ENCODE measurements around the gene ALDOB.

Gene ALDOB

DNA sequence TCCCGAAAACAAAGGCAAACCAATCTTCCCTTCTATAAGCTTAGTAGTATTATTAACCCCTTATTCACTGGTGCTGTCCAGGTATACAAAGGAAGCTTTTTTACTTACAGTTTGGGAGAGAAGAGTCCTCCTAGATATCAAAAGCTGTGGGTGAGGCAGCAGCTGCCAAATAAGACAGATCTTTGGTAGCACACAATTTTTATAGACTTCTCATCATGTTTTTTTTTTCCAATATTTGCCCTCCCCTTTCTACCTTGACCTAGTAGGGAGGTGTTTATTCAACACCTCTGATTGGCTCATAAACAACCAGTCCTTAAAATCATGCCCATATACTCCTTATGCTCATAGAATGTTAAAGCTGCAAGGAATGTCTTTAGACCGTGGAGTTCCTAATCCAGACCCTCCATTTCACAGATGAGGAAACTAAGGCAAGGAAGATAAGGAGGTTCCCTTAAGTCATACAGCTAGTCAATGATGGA lies at the start of gene ALDOB:
Gene ALDOB, minus strand, starts transcription at position 174 of the 479 bp plus-strand sequence. CDS start 4,887 bp downstream, outside the sequence.
- no peaks in the 10 kb centered on the region for H3K79me2 ChIP-seq (ENCODE audit: control insufficient read depth, low read length)
- H3K27ac ChIP-seq (ENCODE audit: low read depth, low read length): no peak within 1 kb of the TSS
- TF ChIP-seq EZH2phosphoT487 (IDR thresholded peaks at IDR 0.05; ENCODE audit: borderline replicate concordance, low read length) (no peak), CTCF (IDR thresholded peaks at IDR 0.05; ENCODE audit: low read depth, low read length, poor library complexity, severe bottlenecking) (no peak)
- no peaks in the 10 kb centered on the region for H3F3A ChIP-seq (ENCODE audit: control insufficient read depth, insufficient read depth)
- no peaks in the 10 kb centered on the region for H4K20me1 ChIP-seq (ENCODE audit: control insufficient read depth, insufficient read depth, low read depth, low read length)
- no peaks in the 10 kb centered on the region; the same call in 1 of the 2 replicates for H3K9me2 ChIP-seq (replicated peaks; ENCODE audit: control insufficient read depth, low read length)
- H3K27me3 ChIP-seq (ENCODE audit: control insufficient read depth, low read length): no peaks in the 10 kb centered on the region
- H3K4me3 ChIP-seq (ENCODE audit: low read length): no peak within 1 kb of the TSS
- H3K9me3 ChIP-seq (ENCODE audit: control insufficient read depth, insufficient read depth, low read length): no peaks in the 10 kb centered on the region
- H3K36me3 ChIP-seq (ENCODE audit: control insufficient read depth, low read length): no peaks in the 10 kb centered on the region
- H3K4me2 ChIP-seq (ENCODE audit: low read length): no peak within 1 kb of the TSS
- peaks cover 15% of the 10 kb centered on the region for H3K4me1 ChIP-seq (ENCODE audit: control insufficient read depth, low read length)

DNA sequence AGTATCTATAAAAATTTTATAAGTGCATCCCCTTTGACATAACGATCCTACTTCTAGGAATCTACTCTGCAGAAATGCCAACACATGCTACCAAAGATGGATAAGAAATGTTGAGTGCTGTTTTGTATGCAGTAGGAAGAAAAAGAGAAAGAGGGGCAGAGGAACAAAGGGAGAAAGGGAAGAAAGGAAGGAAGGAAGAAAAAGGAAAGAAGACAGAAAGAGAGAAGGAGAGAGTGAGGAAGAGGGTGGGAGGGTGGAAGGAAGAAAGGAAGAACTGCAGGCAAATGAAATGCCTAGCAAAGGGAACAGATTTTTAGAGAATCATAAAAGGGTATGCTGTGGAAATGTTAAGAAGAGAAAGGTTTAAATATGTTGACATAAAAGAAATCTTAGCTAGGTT lies 48.5 kb upstream of the ALDOB start:
- Histone ChIP-seq H3K79me2 (ENCODE audit: control insufficient read depth, low read length) (no peaks in the 10 kb centered on the region), H3K27me3 (ENCODE audit: control insufficient read depth, low read length) (peaks cover 2% of the 10 kb centered on the region; the same call in 1 of the 2 replicates), H3K36me3 (ENCODE audit: control insufficient read depth, low read length) (no peaks in the 10 kb centered on the region)

GRCh38 chr9:101481261-101481660 lies 45.7 kb upstream of the ALDOB start:
- no peaks in the 10 kb centered on the region for H4K20me1 ChIP-seq (ENCODE audit: control insufficient read depth, insufficient read depth, low read depth, low read length)
- TF ChIP-seq CTCF (IDR thresholded peaks at IDR 0.05; ENCODE audit: low read depth, low read length, poor library complexity, severe bottlenecking) (no peak), EZH2phosphoT487 (IDR thresholded peaks at IDR 0.05; ENCODE audit: borderline replicate concordance, low read length) (no peak)
- H3K27ac ChIP-seq (ENCODE audit: low read depth, low read length): no peak overlapping the region
- H3K27me3 ChIP-seq (ENCODE audit: control insufficient read depth, low read length): no peaks in the 10 kb centered on the region
- no peaks in the 10 kb centered on the region for H3K9me2 ChIP-seq (replicated peaks; ENCODE audit: control insufficient read depth, low read length)
- H3F3A ChIP-seq (ENCODE audit: control insufficient read depth, insufficient read depth): no peaks in the 10 kb centered on the region
- no peaks in the 10 kb centered on the region for H3K79me2 ChIP-seq (ENCODE audit: control insufficient read depth, low read length)
- no peaks in the 10 kb centered on the region for H3K4me1 ChIP-seq (ENCODE audit: control insufficient read depth, low read length)
- no peaks in the 10 kb centered on the region for H3K9me3 ChIP-seq (ENCODE audit: control insufficient read depth, insufficient read depth, low read length)
- no peak overlapping the region for H3K4me2 ChIP-seq (ENCODE audit: low read length)
- H3K36me3 ChIP-seq (ENCODE audit: control insufficient read depth, low read length): no peaks in the 10 kb centered on the region
- no peak overlapping the region for H3K4me3 ChIP-seq (ENCODE audit: low read length)

More for the DNA sequence above, 48.5 kb upstream of the ALDOB start:
- no peak for TF ChIP-seq CTCF (IDR thresholded peaks at IDR 0.05; ENCODE audit: low read depth, low read length, poor library complexity, severe bottlenecking)
- no peak for TF ChIP-seq EZH2phosphoT487 (IDR thresholded peaks at IDR 0.05; ENCODE audit: borderline replicate concordance, low read length)
- Histone ChIP-seq H3K27ac (ENCODE audit: low read depth, low read length) (no peak overlapping the region), H3K4me1 (ENCODE audit: control insufficient read depth, low read length) (no peaks in the 10 kb centered on the region), H3K9me2 (replicated peaks; ENCODE audit: control insufficient read depth, low read length) (no peaks in the 10 kb centered on the region), H3F3A (ENCODE audit: control insufficient read depth, insufficient read depth) (no peaks in the 10 kb centered on the region), H3K4me3 (ENCODE audit: low read length) (no peak overlapping the region), H3K9me3 (ENCODE audit: control insufficient read depth, insufficient read depth, low read length) (no peaks in the 10 kb centered on the region), H4K20me1 (ENCODE audit: control insufficient read depth, insufficient read depth, low read depth, low read length) (no peaks in the 10 kb centered on the region), H3K4me2 (ENCODE audit: low read length) (no peak overlapping the region)
